Mesodermal cell (in vitro differentiated cells): ENCODE results near the gene DNAH5.

ENCODE experiments used
- H3K27ac ChIP-seq: 2 replicates; pipeline ENCODE4 v1.7.0; 2013; ENCODE audit warnings: mild to moderate bottlenecking, low read depth, low read length, moderate library complexity; ENCODE audit not compliant: severe bottlenecking
- H3K36me3 ChIP-seq: 2 replicates; pipeline ENCODE4 v1.7.1; 2013; ENCODE audit warnings: mild to moderate bottlenecking, low read length, moderate library complexity; ENCODE audit not compliant: control insufficient read depth, insufficient read depth
- H3K4me1 ChIP-seq: one replicate; pipeline ENCODE4 v1.7.1; 2013; ENCODE audit warnings: mild to moderate bottlenecking, low read length; ENCODE audit not compliant: insufficient read depth, control insufficient read depth, poor library complexity, severe bottlenecking
- H3K4me3 ChIP-seq: 2 replicates; pipeline ENCODE4 v1.7.0; 2013; ENCODE audit warnings: low read length, control low read depth, mild to moderate bottlenecking; ENCODE audit not compliant: insufficient read depth, poor library complexity, severe bottlenecking; ENCODE audit errors: extremely low read depth
- H3K9me3 ChIP-seq: 2 replicates; pipeline ENCODE4 v1.7.1; 2013; ENCODE audit warnings: mild to moderate bottlenecking, low read length, moderate library complexity; ENCODE audit not compliant: control insufficient read depth
- WGBS, 2 experiments: methylation state at CpG; one replicate each; pipeline ENCODE4 v1.1.5; 2013; ENCODE audit warnings: missing lambda C conversion rate in 2 of 2; ENCODE audit not compliant: insufficient coverage in 2 of 2; 5-methylcytosine and 5-hydroxymethylcytosine counted together

Gene DNAH5

GRCh38 chr5:13917061-13917460 is 27.4 kb downstream of the DNAH5 start:
- WGBS, 2 experiments, result 80% methylated on average over 1 of the region's 5 CpGs; no CpG with 5 or more reads in 1 of the 2 experiments
- Histone ChIP-seq H3K4me1 (peaks cover 5% of the 10 kb centered on the region), H3K36me3 (no peaks in the 10 kb centered on the region), H3K27ac (no peak overlapping the region), H3K9me3 (no peaks in the 10 kb centered on the region), H3K4me3 (no peak overlapping the region)

- no peak overlapping the region for H3K27ac ChIP-seq
- no peaks in the 10 kb centered on the region for H3K9me3 ChIP-seq
- 90 to 96% methylated on average over 2 to 3 of the region's 3 CpGs for WGBS, 2 experiments
- H3K36me3 ChIP-seq, result no peaks in the 10 kb centered on the region
- H3K4me3 ChIP-seq, result no peak overlapping the region
- H3K4me1 ChIP-seq, result no peaks in the 10 kb centered on the region
These were observed 30.5 kb downstream of the DNAH5 start for GRCh38 chr5:13913962-13914361.

GRCh38 chr5:13910637-13911288 is 33.7 kb downstream of the DNAH5 start:
- no peaks in the 10 kb centered on the region for H3K4me1 ChIP-seq
- no peaks in the 10 kb centered on the region for H3K36me3 ChIP-seq
- H3K9me3 ChIP-seq, result no peaks in the 10 kb centered on the region
- whole genome bisulfite sequencing, 2 experiments, result 89 to 90% methylated on average over 9 to 10 of the region's 13 CpGs
- H3K4me3 ChIP-seq, result no peak overlapping the region
- no peak overlapping the region for H3K27ac ChIP-seq

- no peaks in the 10 kb centered on the region for H3K36me3 ChIP-seq
- WGBS, 2 experiments, result no CpG with 5 or more reads among the region's 2 CpGs
These were observed 34.3 kb downstream of the DNAH5 start for GRCh38 chr5:13910201-13910600.

GRCh38 chr5:13909271-13909670 is 35.2 kb downstream of the DNAH5 start:
- Histone ChIP-seq H3K9me3 (no peaks in the 10 kb centered on the region), H3K4me1 (no peaks in the 10 kb centered on the region), H3K4me3 (no peak overlapping the region), H3K36me3 (no peaks in the 10 kb centered on the region), H3K27ac (no peak overlapping the region)
- WGBS, 2 experiments, result 100% methylated on average over 1 of the region's 1 CpG; no CpG with 5 or more reads in 1 of the 2 experiments

More at GRCh38 chr5:13910201-13910600, 34.3 kb downstream of the DNAH5 start:
- no peak overlapping the region for H3K4me3 ChIP-seq
- H3K27ac ChIP-seq, result no peak overlapping the region
- no peaks in the 10 kb centered on the region for H3K9me3 ChIP-seq
- no peaks in the 10 kb centered on the region for H3K4me1 ChIP-seq

- no peaks in the 10 kb centered on the region for H3K4me1 ChIP-seq
- H3K4me3 ChIP-seq, result no peak overlapping the region
- H3K36me3 ChIP-seq, result no peaks in the 10 kb centered on the region
- no peaks in the 10 kb centered on the region for H3K9me3 ChIP-seq
- 78 to 97% methylated on average over 3 to 5 of the region's 6 CpGs for whole genome bisulfite sequencing, 2 experiments
- no peak overlapping the region for H3K27ac ChIP-seq
These were observed 45.9 kb downstream of the DNAH5 start for GRCh38 chr5:13898569-13898968.

- no peaks in the 10 kb centered on the region for H3K36me3 ChIP-seq
- no peaks in the 10 kb centered on the region for H3K4me1 ChIP-seq
- no peak overlapping the region for H3K27ac ChIP-seq
- H3K4me3 ChIP-seq, result no peak overlapping the region
- H3K9me3 ChIP-seq, result no peaks in the 10 kb centered on the region
- WGBS, 2 experiments, result 85 to 89% methylated on average over 2 to 4 of the region's 4 CpGs
These were observed 66.1 kb downstream of the DNAH5 start for GRCh38 chr5:13878357-13878756.

GRCh38 chr5:13866792-13867191 is 77.7 kb downstream of the DNAH5 start:
- Histone ChIP-seq H3K9me3 (no peaks in the 10 kb centered on the region), H3K36me3 (no peaks in the 10 kb centered on the region), H3K4me3 (no peak overlapping the region), H3K27ac (no peak overlapping the region), H3K4me1 (no peaks in the 10 kb centered on the region)
- WGBS, 2 experiments, result no CpG with 5 or more reads among the region's 5 CpGs

- Histone ChIP-seq H3K4me3 (no peak overlapping the region), H3K27ac (no peak overlapping the region), H3K36me3 (no peaks in the 10 kb centered on the region), H3K9me3 (no peaks in the 10 kb centered on the region), H3K4me1 (no peaks in the 10 kb centered on the region)
These were observed 79.2 kb downstream of the DNAH5 start for GRCh38 chr5:13865312-13865711.

GRCh38 chr5:13860146-13860545 is 84.3 kb downstream of the DNAH5 start:
- no peak overlapping the region for H3K4me3 ChIP-seq
- no peaks in the 10 kb centered on the region for H3K4me1 ChIP-seq
- 93% methylated on average over 3 to 4 of the region's 4 CpGs for WGBS, 2 experiments
- H3K9me3 ChIP-seq, result no peaks in the 10 kb centered on the region
- no peaks in the 10 kb centered on the region for H3K36me3 ChIP-seq
- no peak overlapping the region for H3K27ac ChIP-seq

GRCh38 chr5:13859270-13860065 is 85.0 kb downstream of the DNAH5 start:
- Histone ChIP-seq H3K4me3 (no peak overlapping the region), H3K27ac (no peak overlapping the region), H3K36me3 (no peaks in the 10 kb centered on the region), H3K4me1 (no peaks in the 10 kb centered on the region), H3K9me3 (no peaks in the 10 kb centered on the region)
- WGBS, 2 experiments, result 100% methylated on average over 1 of the region's 5 CpGs; no CpG with 5 or more reads in 1 of the 2 experiments
